BJ (cell line): Measurements from ENCODE around the gene SHC2. TPM values are rescaled to one million over a fixed set of nuclear protein-coding genes. Genes with fewer than 3 reads are reported as not detected.

Experiments
- CTCF ChIA-PET: fragments of 350-600 bp; formaldehyde crosslinking; extraction: SDS; loops from one replicate; lab custom pipeline; 2021; ENCODE audit warnings: antibody characterized with exemption, inconsistent platforms; lab: Yijun Ruan, JAX
- POLR2A ChIA-PET: fragments of 300-600 bp; sonication (Branson Sonifier 250); formaldehyde crosslinking; extraction: SDS; loops from one replicate; lab custom pipeline; 2021; ENCODE audit warnings: antibody characterized with exemption; lab: Charles Lee
- DNase-seq: peaks from one replicate; pipeline ENCODE4 v3.0.0-alpha.2; 2011; ENCODE audit warnings: low read depth
- H3K27me3 ChIP-seq: 2 replicates; pipeline ENCODE4 v1.6.0; 2011; ENCODE audit warnings: low read length; ENCODE audit not compliant: control insufficient read depth, insufficient read depth
- H3K36me3 ChIP-seq: 2 replicates; pipeline ENCODE4 v1.5.1; 2011; ENCODE audit warnings: low read length; ENCODE audit not compliant: control insufficient read depth, insufficient read depth
- H3K4me3 ChIP-seq: 2 replicates; pipeline ENCODE4 v1.5.1; 2011; ENCODE audit warnings: low read depth, mild to moderate bottlenecking, control low read depth, low read length
- polyA plus RNA-seq: library from polyadenylated mRNA; depleted of rRNA; stranded (reverse); fragments of >200 nt; gene quantifications from 2 replicates; pipeline ENCODE4 v1.2.3, GENCODE V29; 2011
- TF ChIP-seq, protein P1 (sequence below): IDR thresholded peaks from 2 replicates; pipeline ENCODE4 v1.5.1; 2011; ENCODE audit warnings: low read depth, mild to moderate bottlenecking, control low read depth, inconsistent platforms, low read length, moderate library complexity; ENCODE audit not compliant: insufficient read depth

Gene SHC2
- polyA plus RNA-seq, 1 experiment = 3.4 TPM

DNA sequence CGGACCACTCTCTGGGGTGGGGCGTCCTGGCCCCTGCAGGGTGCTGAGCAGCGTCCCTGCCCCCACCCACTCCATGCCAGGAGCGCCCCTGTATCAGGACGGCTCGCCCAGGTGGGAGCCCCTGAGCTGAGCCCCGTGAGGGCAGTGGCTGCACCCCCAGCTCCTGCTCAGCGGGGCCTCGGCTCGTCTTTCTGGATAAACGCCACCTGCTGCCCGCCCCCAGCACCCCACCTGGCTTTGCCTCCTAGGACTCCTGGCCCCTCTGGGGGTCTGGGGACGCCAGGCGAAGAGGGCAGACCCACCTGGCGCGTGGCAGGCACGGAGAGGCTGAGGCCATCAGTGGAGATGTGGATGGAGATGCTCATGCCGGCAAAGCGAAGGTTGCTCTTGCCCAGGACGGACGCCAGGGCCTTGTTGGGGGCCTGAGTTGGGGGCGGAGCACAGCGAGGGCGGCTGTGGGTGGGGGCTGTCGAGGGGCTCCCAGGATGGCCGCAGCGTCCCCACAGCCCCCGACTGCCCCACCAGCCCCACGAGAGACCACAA is 22.3 kb downstream of the SHC2 start:
- Histone ChIP-seq H3K36me3 (no peaks in the 10 kb centered on the region), H3K4me3 (no peak overlapping the region), H3K27me3 (no peaks in the 10 kb centered on the region)
- TF ChIP-seq, protein P1, sequence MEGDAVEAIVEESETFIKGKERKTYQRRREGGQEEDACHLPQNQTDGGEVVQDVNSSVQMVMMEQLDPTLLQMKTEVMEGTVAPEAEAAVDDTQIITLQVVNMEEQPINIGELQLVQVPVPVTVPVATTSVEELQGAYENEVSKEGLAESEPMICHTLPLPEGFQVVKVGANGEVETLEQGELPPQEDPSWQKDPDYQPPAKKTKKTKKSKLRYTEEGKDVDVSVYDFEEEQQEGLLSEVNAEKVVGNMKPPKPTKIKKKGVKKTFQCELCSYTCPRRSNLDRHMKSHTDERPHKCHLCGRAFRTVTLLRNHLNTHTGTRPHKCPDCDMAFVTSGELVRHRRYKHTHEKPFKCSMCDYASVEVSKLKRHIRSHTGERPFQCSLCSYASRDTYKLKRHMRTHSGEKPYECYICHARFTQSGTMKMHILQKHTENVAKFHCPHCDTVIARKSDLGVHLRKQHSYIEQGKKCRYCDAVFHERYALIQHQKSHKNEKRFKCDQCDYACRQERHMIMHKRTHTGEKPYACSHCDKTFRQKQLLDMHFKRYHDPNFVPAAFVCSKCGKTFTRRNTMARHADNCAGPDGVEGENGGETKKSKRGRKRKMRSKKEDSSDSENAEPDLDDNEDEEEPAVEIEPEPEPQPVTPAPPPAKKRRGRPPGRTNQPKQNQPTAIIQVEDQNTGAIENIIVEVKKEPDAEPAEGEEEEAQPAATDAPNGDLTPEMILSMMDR = no peak
- ChIA-PET CTCF (interaction anchor here (0.8 kb wide), 1 partner anchor 9 kb away, joined by 3 read pairs; no protein-coding TSS in a partner anchor), POLR2A (no interaction called here)
- DNase-seq = no peak

DNA sequence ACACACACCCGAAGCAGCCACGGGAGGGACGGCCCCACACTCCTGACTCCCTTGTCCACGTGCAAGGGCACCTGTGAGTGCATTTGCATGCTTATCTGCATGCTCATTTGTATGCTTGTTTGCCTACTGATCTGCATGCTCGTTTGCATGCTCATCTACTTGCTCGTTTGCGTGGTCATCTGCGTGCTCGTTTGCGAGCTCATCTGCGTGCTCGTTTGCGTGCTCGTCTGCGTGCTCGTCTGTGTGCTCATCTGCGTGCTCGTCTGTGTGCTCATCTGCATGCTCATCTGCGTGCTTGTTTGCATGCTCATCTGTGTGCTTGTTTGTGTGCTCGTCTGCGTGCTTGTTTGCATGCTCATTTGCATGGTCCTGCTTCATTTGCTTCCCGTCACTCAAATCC is 23.8 kb downstream of the SHC2 start:
- TF ChIP-seq, protein P1 = no peak
- no peak for DNase-seq
- Histone ChIP-seq H3K27me3 (no peaks in the 10 kb centered on the region), H3K36me3 (no peaks in the 10 kb centered on the region), H3K4me3 (no peak overlapping the region)
- ChIA-PET CTCF (no interaction called here), POLR2A (no interaction called here)

DNA sequence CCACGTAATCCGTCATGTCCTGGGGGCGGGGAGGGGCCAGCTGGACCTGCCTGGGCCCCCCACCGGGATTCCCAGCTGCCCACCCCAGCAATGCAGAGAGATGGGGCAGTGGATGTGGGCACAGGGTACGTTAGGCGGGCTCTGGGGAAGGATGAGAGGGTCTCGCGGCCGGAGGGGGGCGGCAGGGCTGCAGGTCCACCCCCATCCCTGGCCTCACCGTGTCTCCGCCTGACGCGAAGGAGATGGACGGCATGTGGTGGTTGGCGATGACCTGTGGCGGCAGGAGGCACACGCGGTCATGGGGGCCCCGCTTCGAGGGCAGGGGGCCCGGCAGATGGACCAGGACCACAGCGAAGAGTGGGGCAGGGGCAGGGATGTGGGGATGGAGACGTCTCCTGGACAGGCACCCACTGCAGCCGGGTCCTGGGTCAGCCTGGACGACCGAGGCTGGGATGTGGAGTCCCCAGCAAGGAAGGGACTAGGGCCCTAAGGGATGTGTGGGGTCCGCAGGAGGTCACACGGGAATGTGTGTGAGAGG is 24.4 kb downstream of the SHC2 start:
- CTCF ChIA-PET = no interaction called here

DNA sequence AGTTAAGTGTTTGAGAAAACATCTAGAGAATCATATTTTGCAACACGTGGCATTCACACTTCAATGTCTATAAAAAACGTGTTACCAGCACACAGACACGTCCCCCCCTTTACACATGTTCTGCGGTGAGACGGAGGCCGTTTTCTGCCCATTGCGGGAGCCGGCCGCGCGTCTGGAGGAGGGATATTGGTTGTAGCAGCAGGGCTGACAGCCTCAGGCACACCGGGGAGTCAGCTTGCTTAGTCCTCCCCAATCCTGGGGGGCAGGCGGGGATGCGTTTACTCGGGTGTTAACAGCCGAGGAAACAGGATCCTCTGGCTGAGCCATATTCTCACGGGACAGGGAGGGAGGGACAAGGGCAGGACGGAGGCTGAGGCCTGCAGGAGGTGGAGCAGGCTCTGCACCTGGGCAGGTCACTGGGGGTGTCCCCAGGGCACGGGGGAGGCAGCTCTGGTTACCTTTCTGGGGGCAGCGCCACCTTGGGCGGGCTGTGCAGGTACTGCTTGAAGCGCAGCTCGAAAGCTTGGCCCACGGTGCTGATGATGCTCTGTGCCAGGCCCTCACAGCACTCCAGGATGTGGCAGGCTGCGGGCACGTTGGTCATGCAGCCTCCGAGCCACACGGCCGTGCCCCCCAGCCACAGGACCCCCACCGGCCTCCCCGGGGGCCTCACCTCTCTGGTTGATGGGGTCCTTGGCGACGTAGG is 25.0 kb downstream of the SHC2 start:
- Histone ChIP-seq H3K27me3 (no peaks in the 10 kb centered on the region), H3K4me3 (no peak overlapping the region), H3K36me3 (no peaks in the 10 kb centered on the region)
- no peak for DNase-seq
- ChIA-PET POLR2A (no interaction called here), CTCF (no interaction called here)
- TF ChIP-seq, protein P1 = no peak

More for the DNA sequence above, 24.4 kb downstream of the SHC2 start:
- Histone ChIP-seq H3K36me3 (no peaks in the 10 kb centered on the region), H3K4me3 (no peak overlapping the region), H3K27me3 (no peaks in the 10 kb centered on the region)
- TF ChIP-seq, protein P1 = no peak
- no peak for DNase-seq
- POLR2A ChIA-PET = no interaction called here

DNA sequence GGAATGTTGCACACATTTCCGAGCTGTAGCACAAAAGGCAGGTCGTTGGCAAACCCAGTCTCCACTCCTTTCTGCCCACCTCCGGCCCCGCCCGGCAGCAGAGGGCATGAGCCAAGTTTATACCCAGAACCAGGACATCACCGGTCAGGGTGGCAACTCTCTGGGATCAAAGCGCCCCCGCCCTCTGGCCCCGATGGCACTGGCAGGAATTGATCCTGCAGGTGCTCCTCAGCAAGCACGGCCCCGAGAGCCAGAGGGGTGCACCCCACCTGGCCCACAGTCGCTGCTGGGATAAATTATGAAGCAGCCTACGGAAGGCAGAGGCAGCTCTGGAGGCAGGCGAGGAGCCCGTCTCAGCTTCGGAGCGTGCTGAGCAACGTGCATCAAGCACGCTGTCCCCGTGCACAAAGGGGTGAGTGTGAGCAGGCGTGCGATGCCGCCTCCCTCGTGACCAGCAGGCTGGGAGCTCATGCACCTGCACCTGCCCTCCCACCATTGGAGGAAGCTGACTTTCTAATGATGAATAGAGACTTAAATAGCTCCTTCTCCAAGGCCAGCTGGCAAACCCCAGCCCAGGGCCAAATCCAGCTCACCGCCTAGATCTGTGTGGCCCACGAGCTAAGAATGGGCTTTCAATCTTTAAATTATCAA is 25.7 kb downstream of the SHC2 start:
- DNase-seq = no peak
- ChIA-PET CTCF (interaction anchor here (0.6 kb wide), 1 partner anchor 42 kb away, joined by 3 read pairs; no protein-coding TSS in a partner anchor), POLR2A (no interaction called here)
- Histone ChIP-seq H3K27me3 (no peaks in the 10 kb centered on the region), H3K36me3 (no peaks in the 10 kb centered on the region), H3K4me3 (no peak overlapping the region)
- TF ChIP-seq, protein P1 = no peak
